Left ventricle myocardium superior (tissue), 1 donor: Measurements from ENCODE around the gene AGO1. TPM values are rescaled to one million over a fixed set of nuclear protein-coding genes. Genes with fewer than 3 reads are reported as not detected.
A peak's percentile ranks its signal among the peaks of the same experiment; 100 is the strongest.

Experiments used
- ATAC-seq: fragments of 200-7000 bp; cut with Tn5 transposase; one replicate; pipeline ENCODE4 v1.9.1; 2020; ENCODE audit warnings: mild to moderate bottlenecking, moderate library complexity
- DNase-seq: peaks from one replicate; pipeline ENCODE4 v3.0.0-alpha.2; 2020
- intact Hi-C: fragments of 100-400 bp; cut with micrococcal nuclease; formaldehyde crosslinking; loops from one replicate; pipeline ENCODE4 v1.11.0; 2022
- long read RNA-seq: library from polyadenylated mRNA; unstranded; transcript quantifications from one replicate; pipeline ENCODE4 v2.0.0, GENCODE V29; 2021
- total RNA-seq: library from RNA; stranded (reverse); fragmentation: NEBNext Ultra II Directional; extraction: Animal tissue kit (Norgen Biotek cat#: 25700); gene quantifications from one replicate; pipeline ENCODE4 v1.2.1, GENCODE V29; 2021
- donor health status: DM: no; HTN: yes; CAD: no; lungs with severe emphysema.

AGO1 gene
- total RNA-seq = 20.3 TPM
- long read RNA-seq, full-length matches to known transcripts = 2 of 17 reads
- long read RNA-seq, partial matches to known transcripts = 0 of 17 reads
- long read RNA-seq, other reads (novel, unspliced or antisense) = 15 of 17 reads

- peak; percentile 97 for DNase-seq
- peak; percentile 99 for ATAC-seq
- intact Hi-C loops = no loop called here
These were observed at the start of gene AGO1 for GRCh38 chr1:35882945-35883634. Gene AGO1 (plus strand): TSS chr1:35883209. CDS start chr1:35883422, 213 bp downstream.

- intact Hi-C loops = no loop called here
- no peak for ATAC-seq
- DNase-seq = no peak
These were observed 49.6 kb upstream of the AGO1 start for GRCh38 chr1:35833395-35833794.

GRCh38 chr1:35834218-35834617, 48.8 kb upstream of the AGO1 start:
- intact Hi-C loops = no loop called here
- no peak for DNase-seq
- ATAC-seq = no peak

GRCh38 chr1:35835398-35835797, 47.6 kb upstream of the AGO1 start:
- intact Hi-C loops = no loop called here
- no peak for DNase-seq
- ATAC-seq = no peak

- DNase-seq (no peak), ATAC-seq (no peak)
- intact Hi-C loops = no loop called here
These were observed 46.3 kb upstream of the AGO1 start for GRCh38 chr1:35836734-35837133.

- DNase-seq (no peak), ATAC-seq (no peak)
- intact Hi-C loops = no loop called here
These were observed 44.2 kb upstream of the AGO1 start for GRCh38 chr1:35838693-35839245.

- no peak for DNase-seq
- ATAC-seq = no peak
- intact Hi-C loops = no loop called here
These were observed 38.2 kb upstream of the AGO1 start for GRCh38 chr1:35844826-35845225.

- no peak for DNase-seq
- intact Hi-C loops = no loop called here
- peak; percentile 63 for ATAC-seq
These were observed 37.2 kb upstream of the AGO1 start for GRCh38 chr1:35845766-35846165.

- intact Hi-C loops = no loop called here
- ATAC-seq (peak; percentile 42), DNase-seq (no peak)
These were observed 35.0 kb upstream of the AGO1 start for GRCh38 chr1:35847935-35848565.

- intact Hi-C loops = no loop called here
- ATAC-seq (no peak), DNase-seq (no peak)
These were observed 33.0 kb upstream of the AGO1 start for GRCh38 chr1:35850051-35850450.

GRCh38 chr1:35850716-35851115, 32.3 kb upstream of the AGO1 start:
- peak; percentile 14 for ATAC-seq
- no peak for DNase-seq
- intact Hi-C loops = no loop called here

GRCh38 chr1:35851132-35851869, 31.7 kb upstream of the AGO1 start:
- intact Hi-C loops = no loop called here
- ATAC-seq (peak; percentile 79), DNase-seq (no peak)

- DNase-seq (no peak), ATAC-seq (no peak)
- intact Hi-C loops = no loop called here
These were observed 30.8 kb upstream of the AGO1 start for GRCh38 chr1:35852241-35852640.

- DNase-seq (no peak), ATAC-seq (no peak)
- intact Hi-C loops = no loop called here
These were observed 27.9 kb upstream of the AGO1 start for GRCh38 chr1:35854989-35855700.

- DNase-seq (no peak), ATAC-seq (no peak)
- intact Hi-C loops = no loop called here
These were observed 26.0 kb upstream of the AGO1 start for GRCh38 chr1:35856964-35857363.

GRCh38 chr1:35857830-35858229, 25.2 kb upstream of the AGO1 start:
- peak; percentile 44 for ATAC-seq
- intact Hi-C loops = no loop called here
- no peak for DNase-seq

GRCh38 chr1:35860696-35861095, 22.3 kb upstream of the AGO1 start:
- ATAC-seq (peak; percentile 19), DNase-seq (no peak)
- intact Hi-C loops = no loop called here

GRCh38 chr1:35863136-35863535, 19.9 kb upstream of the AGO1 start:
- no peak for ATAC-seq
- no peak for DNase-seq
- intact Hi-C loops = no loop called here

- intact Hi-C loops = no loop called here
- ATAC-seq (no peak), DNase-seq (no peak)
These were observed 19.0 kb upstream of the AGO1 start for GRCh38 chr1:35863881-35864625.
